Tibial nerve (tissue), 4 donors: ENCODE measurements around the gene OR5AU1. TPM values are rescaled to one million over a fixed set of nuclear protein-coding genes. Genes with fewer than 3 reads are reported as not detected.

Experiments used
- DNase-seq, 2 donors: peaks; one replicate each; pipeline ENCODE4 v3.0.0-alpha.2; 2019; ENCODE audit warnings: low spot score in 2 of 2
- H3K27ac ChIP-seq, 4 donors: fragments of 200-600 bp; sonication (generic) in 3 of 4; one replicate each; pipeline ENCODE4 v1.5.1; 2017 to 2019; ENCODE audit warnings: mild to moderate bottlenecking in 1 of 4
- H3K27me3 ChIP-seq, 2 donors: fragments of 200-600 bp; sonication (generic) in 1 of 2; one replicate each; pipeline versions ENCODE4 v1.5.1 to v1.6.0; 2017 to 2019
- H3K36me3 ChIP-seq, 3 donors: fragments of 200-600 bp; sonication (generic); one replicate each; pipeline ENCODE4 v1.5.1; 2018 to 2019
- H3K4me1 ChIP-seq, 4 donors: fragments of 200-600 bp; sonication (generic) in 3 of 4; one replicate each; pipeline ENCODE4 v1.5.1; 2017 to 2019
- H3K4me3 ChIP-seq, 4 donors: fragments of 200-600 bp; sonication (generic) in 3 of 4; one replicate each; pipeline ENCODE4 v1.5.1; 2017 to 2019; ENCODE audit warnings: mild to moderate bottlenecking in 1 of 4, moderate library complexity in 1 of 4
- H3K9me3 ChIP-seq, 4 donors: fragments of 200-600 bp; sonication (generic) in 3 of 4; one replicate each; pipeline ENCODE4 v1.5.1; 2017 to 2019
- EP300 ChIP-seq, 2 donors: sonication (generic); formaldehyde crosslinking; IDR thresholded peaks; one replicate each; pipeline ENCODE4 v1.6.1; 2017; ENCODE audit warnings: antibody characterized with exemption in 2 of 2, mild to moderate bottlenecking in 1 of 2
- POLR2A ChIP-seq, 2 donors: fragments of 450-650 bp; IDR thresholded peaks; one replicate each; pipeline ENCODE4 v1.6.1; 2017; ENCODE audit warnings: antibody characterized with exemption in 2 of 2, mild to moderate bottlenecking in 2 of 2, moderate library complexity in 2 of 2
- WGBS, 2 donors: methylation state at CpG; one replicate each; pipeline ENCODE4 v1.1.5; 2018; 5-methylcytosine and 5-hydroxymethylcytosine counted together
- total RNA-seq, 4 donors: library from RNA; depleted of rRNA; stranded (reverse); fragments of >200 nt; gene quantifications; one replicate each; pipeline ENCODE4 v1.1.0, GENCODE V29; 2016
- TF ChIP-seq, protein P1 (sequence below), 5 experiments: fragments of 200-600 bp in 3 of 5; fragments of 450-650 bp in 2 of 5; sonication (generic) in 3 of 5; IDR thresholded peaks; one replicate each; pipeline ENCODE4 v1.5.1; 2016 to 2019; ENCODE audit warnings: antibody characterized with exemption in 5 of 5, mild to moderate bottlenecking in 3 of 5, moderate library complexity in 2 of 5

The OR5AU1 gene
- total RNA-seq, 4 donors from 2014 or later: 0.39 TPM; not detected in 3

DNA sequence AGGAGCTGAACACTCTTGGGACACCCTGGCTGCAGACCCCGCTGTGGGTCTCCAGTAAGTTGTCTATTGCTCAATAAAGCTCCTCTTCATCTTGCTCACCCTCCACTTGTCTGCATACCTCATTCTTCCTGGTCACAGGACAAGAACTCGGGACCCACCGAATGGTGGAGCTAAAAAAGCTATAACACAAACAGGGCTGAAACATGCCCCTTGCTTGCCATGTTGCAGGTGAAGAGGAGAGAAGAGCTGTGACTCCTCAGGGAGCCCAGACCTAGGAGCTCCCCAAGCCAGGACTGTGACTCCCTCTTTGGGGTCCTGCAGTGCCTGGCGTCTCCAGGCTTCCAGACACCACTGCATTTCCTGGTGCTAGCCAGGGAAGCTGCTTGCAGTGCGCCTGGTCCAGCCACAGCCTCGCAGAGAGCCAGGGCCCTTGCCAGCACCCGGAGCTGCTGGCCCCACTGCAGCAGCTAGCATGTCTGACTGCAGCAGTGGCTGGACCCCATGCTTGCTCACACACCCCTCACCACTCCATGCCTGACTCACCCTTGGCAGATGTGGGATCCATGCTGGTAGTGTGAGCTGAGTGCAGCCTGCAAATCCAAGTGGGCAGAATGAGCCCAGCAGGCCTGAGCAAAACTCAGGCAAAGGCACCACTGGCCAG is 37.1 kb upstream of the OR5AU1 start:
- DNase-seq: no peak
- H3K4me1 ChIP-seq: peaks cover 0 to 17% (median 8%) of the 10 kb centered on the region in 4 donors
- no peak overlapping the region for H3K4me3 ChIP-seq
- no peaks in the 10 kb centered on the region for H3K36me3 ChIP-seq
- H3K9me3 ChIP-seq: peaks cover 0 to 12% (median 0%) of the 10 kb centered on the region in 4 donors
- 86 to 92% methylated on average over 7 of the region's 7 CpGs for WGBS, 2 donors
- H3K27ac ChIP-seq: no peak overlapping the region
- no peak for TF ChIP-seq EP300 (IDR thresholded peaks at IDR 0.05)
- TF ChIP-seq, protein P1, sequence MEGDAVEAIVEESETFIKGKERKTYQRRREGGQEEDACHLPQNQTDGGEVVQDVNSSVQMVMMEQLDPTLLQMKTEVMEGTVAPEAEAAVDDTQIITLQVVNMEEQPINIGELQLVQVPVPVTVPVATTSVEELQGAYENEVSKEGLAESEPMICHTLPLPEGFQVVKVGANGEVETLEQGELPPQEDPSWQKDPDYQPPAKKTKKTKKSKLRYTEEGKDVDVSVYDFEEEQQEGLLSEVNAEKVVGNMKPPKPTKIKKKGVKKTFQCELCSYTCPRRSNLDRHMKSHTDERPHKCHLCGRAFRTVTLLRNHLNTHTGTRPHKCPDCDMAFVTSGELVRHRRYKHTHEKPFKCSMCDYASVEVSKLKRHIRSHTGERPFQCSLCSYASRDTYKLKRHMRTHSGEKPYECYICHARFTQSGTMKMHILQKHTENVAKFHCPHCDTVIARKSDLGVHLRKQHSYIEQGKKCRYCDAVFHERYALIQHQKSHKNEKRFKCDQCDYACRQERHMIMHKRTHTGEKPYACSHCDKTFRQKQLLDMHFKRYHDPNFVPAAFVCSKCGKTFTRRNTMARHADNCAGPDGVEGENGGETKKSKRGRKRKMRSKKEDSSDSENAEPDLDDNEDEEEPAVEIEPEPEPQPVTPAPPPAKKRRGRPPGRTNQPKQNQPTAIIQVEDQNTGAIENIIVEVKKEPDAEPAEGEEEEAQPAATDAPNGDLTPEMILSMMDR (IDR thresholded peaks at IDR 0.05): no peak
- no peak for TF ChIP-seq POLR2A (IDR thresholded peaks at IDR 0.05)
- H3K27me3 ChIP-seq: no peaks in the 10 kb centered on the region

DNA sequence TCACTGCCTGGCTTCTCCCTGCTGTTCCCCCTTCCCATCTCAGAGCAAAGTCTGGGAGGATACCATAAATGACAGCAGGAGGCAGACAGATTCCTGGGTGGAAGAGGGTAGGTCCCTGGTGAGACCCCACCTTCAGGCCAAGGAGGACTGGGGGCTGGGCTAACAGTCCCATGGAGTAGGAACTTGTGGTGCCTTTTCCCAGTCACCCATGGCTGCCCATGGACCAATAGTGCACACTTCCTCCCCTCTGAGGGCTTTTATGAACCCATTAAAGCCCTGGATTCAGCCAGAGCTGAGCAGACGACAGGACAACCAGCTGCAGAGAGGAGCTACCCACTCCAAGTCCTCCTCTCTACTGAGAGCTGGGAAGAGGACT is 36.6 kb upstream of the OR5AU1 start:
- no peak for DNase-seq
- peaks cover 0 to 6% (median 0%) of the 10 kb centered on the region in 4 donors for H3K9me3 ChIP-seq
- 13 to 20% methylated on average over 1 of the region's 1 CpG for WGBS, 2 donors
- no peaks in the 10 kb centered on the region for H3K36me3 ChIP-seq
- H3K4me3 ChIP-seq: peak overlapping the region; percentile 15 to 48 (median 38)
- no peaks in the 10 kb centered on the region for H3K27me3 ChIP-seq
- TF ChIP-seq POLR2A (IDR thresholded peaks at IDR 0.05) (no peak), EP300 (IDR thresholded peaks at IDR 0.05) (no peak)
- TF ChIP-seq, protein P1 (IDR thresholded peaks at IDR 0.05): no peak
- peak overlapping the region in 1 of 4 donors; percentile 50 for H3K27ac ChIP-seq
- H3K4me1 ChIP-seq: peaks cover 0 to 17% (median 8%) of the 10 kb centered on the region in 4 donors

DNA sequence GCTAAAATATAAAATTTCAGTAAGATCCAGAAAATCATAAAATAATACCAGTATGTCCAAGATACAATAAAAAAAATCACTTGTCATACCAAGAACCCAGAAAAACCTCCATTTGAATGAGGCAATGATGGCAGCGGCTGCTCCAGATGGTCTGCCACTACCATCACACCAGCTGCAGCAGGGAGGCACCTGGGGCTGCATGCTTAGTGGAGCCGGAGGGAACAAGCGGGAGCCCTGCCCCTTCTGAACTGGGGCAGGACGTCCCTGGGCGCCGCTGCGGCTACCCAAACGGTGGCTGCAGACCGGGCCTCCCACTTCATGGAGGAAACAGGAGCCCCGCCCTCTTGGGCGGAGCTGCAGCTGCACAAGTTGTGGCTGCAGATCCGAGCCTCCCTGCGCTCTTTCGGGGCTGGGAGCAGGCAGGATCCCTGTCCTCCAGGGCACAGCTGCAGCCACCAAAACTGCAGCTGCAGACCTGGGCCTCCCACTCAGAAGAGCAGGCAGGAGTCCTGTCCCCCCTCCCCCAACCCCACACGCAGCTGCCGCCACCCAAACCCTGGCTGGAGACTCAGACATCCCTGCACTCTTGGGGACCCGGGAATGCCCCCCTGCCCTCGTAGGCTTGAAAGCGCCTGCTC is 36.1 kb upstream of the OR5AU1 start:
- Histone ChIP-seq H3K9me3 (peaks cover 0 to 1% (median 0%) of the 10 kb centered on the region in 4 donors), H3K4me3 (peak overlapping the region; percentile 15 to 48 (median 38)), H3K36me3 (no peaks in the 10 kb centered on the region), H3K27me3 (no peaks in the 10 kb centered on the region), H3K27ac (peak overlapping the region in 1 of 4 donors; percentile 50), H3K4me1 (peaks cover 0 to 17% (median 8%) of the 10 kb centered on the region in 4 donors)
- 11 to 16% methylated on average over 16 to 17 of the region's 19 CpGs for WGBS, 2 donors
- DNase-seq: peak; percentile 39 to 45
- peak in 1 of 2 donors; percentile 36 for TF ChIP-seq POLR2A (IDR thresholded peaks at IDR 0.05)
- TF ChIP-seq, protein P1 (IDR thresholded peaks at IDR 0.05): no peak
- TF ChIP-seq EP300 (IDR thresholded peaks at IDR 0.05): no peak

DNA sequence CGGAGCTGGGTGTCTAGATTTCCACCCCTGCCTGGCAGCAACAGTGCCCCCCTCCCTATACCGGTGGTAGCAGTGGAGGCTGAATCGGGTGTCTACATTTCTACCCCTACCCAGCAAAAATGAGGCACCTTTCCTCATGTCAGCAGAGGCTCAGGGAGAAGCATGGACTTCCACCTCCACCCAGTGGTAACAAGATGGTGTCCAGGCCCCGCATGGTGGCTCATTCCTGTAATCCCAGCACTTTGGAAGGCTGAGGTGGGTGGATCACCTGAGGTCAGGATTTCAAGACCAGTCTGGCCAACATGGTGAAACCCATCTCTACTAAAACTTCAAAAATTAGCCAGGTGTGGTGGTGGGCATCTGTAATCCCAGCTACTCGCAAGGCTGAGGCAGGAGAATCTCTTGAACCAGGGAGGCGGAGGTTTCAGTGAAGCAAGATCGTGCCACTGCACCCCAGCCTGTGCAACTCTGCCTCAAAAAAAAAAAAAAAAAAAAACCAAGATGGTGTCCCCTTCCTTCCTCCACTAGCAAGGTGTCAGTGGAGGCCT is 35.5 kb upstream of the OR5AU1 start:
- H3K4me1 ChIP-seq: peaks cover 0 to 17% (median 8%) of the 10 kb centered on the region in 4 donors
- no peaks in the 10 kb centered on the region for H3K9me3 ChIP-seq
- no peak for TF ChIP-seq POLR2A (IDR thresholded peaks at IDR 0.05)
- no peak for TF ChIP-seq EP300 (IDR thresholded peaks at IDR 0.05)
- TF ChIP-seq, protein P1 (IDR thresholded peaks at IDR 0.05): no peak
- no peaks in the 10 kb centered on the region for H3K27me3 ChIP-seq
- DNase-seq: no peak
- no peak overlapping the region for H3K27ac ChIP-seq
- H3K4me3 ChIP-seq: peak overlapping the region in 2 of 4 donors; percentile 39 to 48
- no peaks in the 10 kb centered on the region for H3K36me3 ChIP-seq
- 82 to 91% methylated on average over 7 of the region's 7 CpGs for WGBS, 2 donors

DNA sequence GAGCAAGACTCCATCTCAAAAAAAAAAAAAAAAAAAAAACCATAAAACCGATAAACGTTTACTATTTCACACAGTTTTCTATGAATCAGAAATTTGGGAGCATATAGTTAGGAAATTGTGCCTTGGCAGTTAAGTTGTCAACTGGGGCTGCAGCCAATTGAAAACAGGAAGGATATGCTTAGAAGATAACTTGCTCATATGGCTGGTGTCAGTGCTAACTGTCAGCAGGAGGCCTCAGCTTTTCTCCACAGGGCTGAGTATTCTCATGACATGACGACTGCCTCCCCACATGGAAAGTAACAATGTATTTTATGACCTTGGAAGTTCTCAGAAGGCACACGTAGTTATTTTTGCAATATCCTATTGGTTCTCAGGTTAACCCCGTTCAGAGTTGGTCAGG is 29.6 kb upstream of the OR5AU1 start:
- Histone ChIP-seq H3K36me3 (no peaks in the 10 kb centered on the region), H3K4me1 (peaks cover 0 to 11% (median 0%) of the 10 kb centered on the region in 4 donors), H3K27me3 (no peaks in the 10 kb centered on the region), H3K4me3 (no peak overlapping the region), H3K27ac (peak overlapping the region; percentile 53 to 93 (median 74)), H3K9me3 (peaks cover 0 to 13% (median 2%) of the 10 kb centered on the region in 4 donors)
- WGBS, 2 donors: 53 to 54% methylated on average over 5 of the region's 5 CpGs
- TF ChIP-seq, protein P1 (IDR thresholded peaks at IDR 0.05): no peak
- TF ChIP-seq POLR2A (IDR thresholded peaks at IDR 0.05): no peak
- TF ChIP-seq EP300 (IDR thresholded peaks at IDR 0.05): no peak
- no peak for DNase-seq
